Measurements from ENCODE around the gene AKT2. TPM values are rescaled to one million over a fixed set of nuclear protein-coding genes. Genes with fewer than 3 reads are reported as not detected.

AKT2 gene
- total and polyA plus RNA-seq, 10 of the 15 experiments (the other 5 are each of a cell fraction or from before 2014, with no cell fraction given) = 1.0 to 185 (median 71.5) TPM

GRCh38 chr19:40302224-40303011, 17.3 kb upstream of the AKT2 start:
- in situ Hi-C loops (cut with MboI) = loop anchor here (10.0 kb wide), 1 partner anchor 302 kb away; the partner anchor contains the start of gene LTBP4
- no TSS peak for BruUV-seq (replicated peaks)

More at GRCh38 chr19:40302224-40303011, 17.3 kb upstream of the AKT2 start:
- ATAC-seq = no peak
- Histone ChIP-seq H3K79me2 (ENCODE audit: control insufficient read depth, insufficient read depth, low read length) (no peaks in the 10 kb centered on the region), H3K27me3 (replicated peaks in 1 of 2; ENCODE audit: control insufficient read depth in 2 of 2, insufficient read depth in 2 of 2, low read length in 1 of 2) (no peaks in the 10 kb centered on the region), H3K27ac (ENCODE audit: control insufficient read depth, insufficient read depth) (no peak overlapping the region; the same call in 1 of the 2 replicates), H3K4me3 (no peak overlapping the region), H3K9me3 (replicated peaks; ENCODE audit: control insufficient read depth, insufficient read depth, low read length) (no peaks in the 10 kb centered on the region), H3K4me2 (ENCODE audit: control insufficient read depth, insufficient read depth) (no peak overlapping the region), H3K4me1 (ENCODE audit: control insufficient read depth, insufficient read depth, low read length) (no peaks in the 10 kb centered on the region), H2AFZ (ENCODE audit: control insufficient read depth, low read depth, low read length) (no peak overlapping the region), H4K20me1 (ENCODE audit: control insufficient read depth, insufficient read depth) (no peaks in the 10 kb centered on the region), H3K36me3 (ENCODE audit: control insufficient read depth in 2 of 2, insufficient read depth in 2 of 2, low read length in 1 of 2) (no peaks in the 10 kb centered on the region), H3K9ac (ENCODE audit: control insufficient read depth, insufficient read depth, low read length) (no peak overlapping the region)
- DNase-seq (ENCODE audit: low read depth, low spot score) = no peak
- 69% methylated on average over 6 of the region's 6 CpGs for WGBS (ENCODE audit: insufficient coverage, insufficient replicate concordance, low lambda C conversion rate, missing lambda C conversion rate)
- RAD21 ChIA-PET (ENCODE audit: unreplicated experiment) = no interaction called here
- no peak for TF ChIP-seq NR2F1 (conservative IDR thresholded peaks at IDR 0.05)
- TF ChIP-seq CBX3 (IDR thresholded peaks at IDR 0.05; ENCODE audit: borderline replicate concordance, low read depth) = no peak
- TF ChIP-seq DPF2 (IDR thresholded peaks at IDR 0.05) = no peak
- TF ChIP-seq SUPT20H (IDR thresholded peaks at IDR 0.05; ENCODE audit: borderline replicate concordance, control insufficient read depth, low read depth, low read length) = no peak
- TF ChIP-seq ZNF207 (IDR thresholded peaks at IDR 0.05; ENCODE audit: borderline replicate concordance) = no peak
- no peak for TF ChIP-seq SPI1 (IDR thresholded peaks at IDR 0.05; ENCODE audit: borderline replicate concordance, insufficient read depth, low read depth, low read length)
- TF ChIP-seq MLLT1 (IDR thresholded peaks at IDR 0.05) = no peak
- TF ChIP-seq ZBTB4 (CRISPR knock-in tag; IDR thresholded peaks at IDR 0.05) = no peak
- no peak for TF ChIP-seq SREBF1 (IDR thresholded peaks at IDR 0.05; ENCODE audit: low read length)
- TF ChIP-seq SUZ12 (IDR thresholded peaks at IDR 0.05; ENCODE audit: unreplicated experiment) = no peak
- no peak for TF ChIP-seq BCL11A (IDR thresholded peaks at IDR 0.05; ENCODE audit: low read depth, low read length)
- no peak for TF ChIP-seq CBX5 (IDR thresholded peaks at IDR 0.05; ENCODE audit: low read depth)
- no peak for TF ChIP-seq BRCA1 (IDR thresholded peaks at IDR 0.05; ENCODE audit: low read depth, low read length)
- TF ChIP-seq MYC (IDR thresholded peaks at IDR 0.05; ENCODE audit: insufficient read depth, insufficient read length, insufficient replicate concordance, low read length, severe bottlenecking) = no peak
- TF ChIP-seq ELK1 (IDR thresholded peaks at IDR 0.05; ENCODE audit: low read depth, low read length) = no peak
- TF ChIP-seq RELB (IDR thresholded peaks at IDR 0.05; ENCODE audit: low read depth) = no peak
- no peak for FAIRE-seq
- POLR2A ChIA-PET = interaction anchor here (0.5 to 0.6 kb wide), 3 partner anchors 102 to 220 kb away, joined by 3 to 4 read pairs (median 3); no protein-coding TSS in a partner anchor
- CTCF ChIA-PET = no interaction called here
- SMC1A ChIA-PET (ENCODE audit: uncharacterized antibody, unreplicated experiment) = interaction anchor here (1.6 kb wide), 1 partner anchor 321 kb away, joined by 4 read pairs; no protein-coding TSS in a partner anchor
- intact Hi-C loops (cut with micrococcal nuclease; ENCODE audit: unreplicated experiment) = no loop called here

Measured in GM12878 (cell line).